GM18861 (cell line): ENCODE measurements around the gene ACOT8.
"Not testable (repeated sequence)": the region's sequence is repeated elsewhere in the genome, so short reads cannot be mapped to it uniquely, and the experiment has no call there.

Experiments
- ATAC-seq: cut with Tn5 transposase; IDR thresholded peaks from one replicate; pipeline ENCODE4 v1.9.1; 2021; ENCODE audit not compliant: unreplicated experiment

The ACOT8 gene

GRCh38 chr20:45797955-45798354 is 59.2 kb downstream of the ACOT8 start:
- not testable (repeated sequence) for ATAC-seq

DNA sequence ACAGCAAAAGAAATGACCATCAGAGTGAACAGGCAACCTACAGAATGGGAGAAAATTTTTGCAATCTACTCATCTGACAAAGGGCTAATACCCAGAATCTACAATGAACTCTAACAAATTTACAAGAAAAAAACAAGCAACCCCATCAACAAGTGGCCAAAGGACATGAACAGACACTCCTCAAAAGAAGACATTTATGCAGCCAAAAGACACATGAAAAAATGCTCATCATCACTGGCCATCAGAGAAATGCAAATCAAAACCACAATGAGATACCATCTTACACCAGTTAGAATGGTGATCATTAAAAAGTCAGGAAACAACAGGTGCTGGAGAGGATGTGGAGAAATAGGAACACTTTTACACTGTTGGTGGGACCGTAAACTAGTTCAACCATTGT is 59.7 kb downstream of the ACOT8 start:
- not testable (repeated sequence) for ATAC-seq

DNA sequence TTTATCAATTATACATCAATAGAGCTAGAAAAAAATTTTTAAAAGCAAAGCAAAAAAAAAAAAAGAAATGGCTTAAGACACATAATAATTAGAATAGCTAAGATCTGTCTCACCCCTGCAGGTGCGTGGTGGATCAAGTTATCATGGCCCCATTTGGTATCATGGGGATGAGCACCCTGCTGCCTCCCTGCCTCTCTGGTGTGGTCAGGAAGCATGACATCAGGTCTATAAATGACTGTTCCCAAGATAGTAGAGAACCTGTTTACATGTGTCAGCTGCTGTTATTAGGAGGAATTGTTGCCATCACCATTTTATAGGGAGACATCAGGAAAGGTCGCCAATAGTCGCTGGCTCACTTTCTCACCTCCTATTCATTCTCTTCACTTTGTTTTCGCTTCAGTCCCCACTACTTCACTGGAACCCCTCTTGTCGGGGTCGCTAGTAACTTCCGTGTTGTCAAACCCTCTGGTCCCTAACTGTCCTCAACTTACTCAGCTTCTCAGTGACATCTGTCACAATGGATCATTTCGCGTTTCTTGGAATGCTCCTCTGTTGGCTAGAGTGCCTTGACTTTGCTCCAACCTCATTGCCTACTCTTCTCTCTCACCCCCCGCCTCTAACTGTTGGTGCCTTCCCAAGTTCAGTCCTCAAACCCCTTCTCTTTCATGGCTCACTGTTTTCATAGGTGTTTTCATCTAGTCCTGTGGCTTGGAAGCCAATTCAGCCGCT is 60.7 kb downstream of the ACOT8 start:
- no peak for ATAC-seq

DNA sequence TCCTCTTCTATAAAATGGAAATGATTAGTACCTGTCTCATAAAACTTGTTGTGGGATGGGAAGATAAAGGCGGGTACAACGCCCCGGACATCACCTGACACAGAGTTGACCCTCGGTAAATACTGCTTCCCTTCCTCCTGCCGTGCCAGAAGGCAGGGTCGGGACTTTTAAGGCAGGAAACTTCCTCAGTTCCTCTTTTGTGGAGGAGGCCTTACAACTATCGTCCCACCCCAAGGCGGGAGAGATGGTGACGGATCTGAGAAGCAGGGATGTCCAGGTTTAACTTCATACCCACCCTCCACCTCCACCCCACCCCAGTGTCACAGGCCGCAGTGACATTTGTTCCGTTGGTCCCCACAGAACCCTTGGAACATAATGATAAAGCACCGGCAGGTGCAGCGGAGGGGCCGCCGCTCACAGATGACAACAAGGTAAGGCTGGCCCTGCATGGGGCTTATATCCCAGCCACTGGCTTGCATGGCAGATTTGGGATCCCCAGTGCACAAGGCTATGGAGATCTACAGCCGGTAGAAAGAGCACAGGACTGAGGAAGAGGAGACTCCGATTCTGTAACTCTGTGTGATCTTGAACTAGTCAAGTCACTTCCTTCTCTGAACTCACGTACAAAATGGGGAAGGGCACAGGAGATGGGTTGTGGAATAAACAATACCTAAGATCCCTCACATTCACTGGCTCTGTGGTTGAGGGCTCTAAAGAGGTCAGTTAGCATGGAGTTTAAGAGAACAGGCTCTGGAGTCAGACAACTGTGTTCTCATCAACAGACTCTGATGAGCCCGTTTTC is 64.7 kb downstream of the ACOT8 start:
- no peak for ATAC-seq
